HEK293T (cell line): ENCODE measurements around the gene LKAAEAR1.

Source experiments
- CTCF ChIA-PET: fragments of 350-600 bp; formaldehyde crosslinking; extraction: SDS; loops from one replicate; lab custom pipeline; 2021; ENCODE audit warnings: antibody characterized with exemption, inconsistent platforms; lab: Yijun Ruan, JAX
- POLR2A ChIA-PET: fragments of 350-600 bp; formaldehyde crosslinking; extraction: SDS; loops from one replicate; lab custom pipeline; 2020; ENCODE audit warnings: antibody characterized with exemption, inconsistent platforms; lab: Yijun Ruan, JAX
- DNase-seq: peaks from one replicate; pipeline ENCODE4 v3.0.0; 2012; ENCODE audit warnings: mixed read lengths; ENCODE audit errors: extremely low spot score
- ARNT ChIP-seq: fragments of 450-650 bp; IDR thresholded peaks from 2 replicates; pipeline ENCODE4 v1.6.1; 2017; ENCODE audit warnings: mild to moderate bottlenecking
- BHLHE40 ChIP-seq: fragments of 450-650 bp; IDR thresholded peaks from 2 replicates; pipeline ENCODE4 v1.6.1; 2016; ENCODE audit warnings: mild to moderate bottlenecking, moderate library complexity, borderline replicate concordance
- CTBP1 ChIP-seq: fragments of 450-650 bp; IDR thresholded peaks from 2 replicates; pipeline ENCODE4 v1.6.1; 2016; ENCODE audit warnings: borderline replicate concordance
- ELF4 ChIP-seq: fragments of 450-650 bp; IDR thresholded peaks from 2 replicates; pipeline ENCODE4 v1.6.1; 2017; ENCODE audit warnings: antibody characterized with exemption
- FOXA1 ChIP-seq: fragments of 450-650 bp; IDR thresholded peaks from 2 replicates; pipeline ENCODE4 v1.6.1; 2016; ENCODE audit warnings: mild to moderate bottlenecking
- FOXK2 ChIP-seq: fragments of 450-650 bp; IDR thresholded peaks from 2 replicates; pipeline ENCODE4 v1.6.1; 2016; ENCODE audit warnings: mild to moderate bottlenecking
- FOXM1 ChIP-seq: fragments of 450-650 bp; IDR thresholded peaks from 2 replicates; pipeline ENCODE4 v1.6.1; 2017; ENCODE audit warnings: mild to moderate bottlenecking, borderline replicate concordance
- HDGF ChIP-seq: fragments of 450-650 bp; IDR thresholded peaks from 2 replicates; pipeline ENCODE4 v1.6.1; 2017; ENCODE audit warnings: antibody characterized with exemption, borderline replicate concordance
- L3MBTL2 ChIP-seq: fragments of 450-650 bp; conservative IDR thresholded peaks from 2 replicates; pipeline ENCODE4 v1.6.1; 2016; ENCODE audit warnings: mild to moderate bottlenecking
- LEF1 ChIP-seq: fragments of 450-650 bp; IDR thresholded peaks from 2 replicates; pipeline ENCODE4 v1.6.1; 2017; ENCODE audit warnings: mild to moderate bottlenecking, borderline replicate concordance
- NFRKB ChIP-seq: fragments of 450-650 bp; IDR thresholded peaks from 2 replicates; pipeline ENCODE4 v1.6.1; 2016; ENCODE audit warnings: mild to moderate bottlenecking, moderate library complexity
- SP1 ChIP-seq: fragments of 450-650 bp; IDR thresholded peaks from 2 replicates; pipeline ENCODE4 v1.6.1; 2017
- SUZ12 ChIP-seq: fragments of 450-650 bp; IDR thresholded peaks from 2 replicates; pipeline ENCODE4 v1.6.1; 2016; ENCODE audit warnings: mild to moderate bottlenecking
- TARDBP ChIP-seq: fragments of 450-650 bp; IDR thresholded peaks from 2 replicates; pipeline ENCODE4 v1.6.1; 2016
- ZNF384 ChIP-seq: fragments of 450-650 bp; IDR thresholded peaks from 2 replicates; pipeline ENCODE4 v1.6.1; 2016
- TF ChIP-seq, protein P1 (sequence below): fragments of 450-650 bp; IDR thresholded peaks from 2 replicates; pipeline ENCODE4 v1.6.1; 2016

The LKAAEAR1 gene

GRCh38 chr20:64106981-64107735, 23.0 kb upstream of the LKAAEAR1 start, which contains the start of gene NPBWR2:
Gene NPBWR2 (minus strand): TSS chr20:64107565. CDS start chr20:64106831, 734 bp downstream.
- no peak for DNase-seq
- CTCF ChIA-PET = no interaction called here
- TF ChIP-seq HDGF = no peak
- POLR2A ChIA-PET = no interaction called here

DNA sequence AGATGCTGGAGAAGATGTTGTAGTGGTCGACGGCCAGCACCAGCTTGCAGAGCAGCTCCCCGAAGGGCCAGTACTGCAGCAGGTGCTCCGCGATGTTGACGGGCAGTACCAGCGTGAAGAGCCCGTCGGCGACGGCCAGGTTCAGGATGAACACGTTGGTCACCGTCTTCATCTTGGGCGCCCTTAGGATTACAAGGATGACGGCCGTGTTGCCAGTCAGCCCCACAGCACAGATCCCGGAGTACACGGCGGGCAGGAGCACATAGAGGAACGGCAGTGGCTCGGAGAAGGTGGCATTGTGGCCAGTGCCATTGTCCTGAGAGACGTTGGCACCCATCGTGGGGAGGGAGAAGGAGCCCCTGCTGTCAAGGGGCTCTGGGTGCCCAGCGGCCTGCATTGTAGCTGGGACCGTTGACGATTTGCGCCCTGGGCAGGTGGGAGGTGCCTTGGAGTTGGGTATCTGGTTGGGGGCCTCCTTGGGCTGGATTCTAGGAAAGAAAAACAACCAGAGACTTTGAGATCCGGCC, 22.3 kb upstream of the LKAAEAR1 start:
- TF ChIP-seq HDGF (no peak), L3MBTL2 (no peak), ZNF384 (no peak), FOXA1 (no peak), FOXM1 (no peak), LEF1 (no peak), SUZ12 (no peak)
- CTCF ChIA-PET = no interaction called here
- no peak for DNase-seq
- POLR2A ChIA-PET = interaction anchor here (0.8 kb wide), 1 partner anchor 44 kb away, joined by 3 read pairs; the partner anchor contains the start of gene TCEA2

DNA sequence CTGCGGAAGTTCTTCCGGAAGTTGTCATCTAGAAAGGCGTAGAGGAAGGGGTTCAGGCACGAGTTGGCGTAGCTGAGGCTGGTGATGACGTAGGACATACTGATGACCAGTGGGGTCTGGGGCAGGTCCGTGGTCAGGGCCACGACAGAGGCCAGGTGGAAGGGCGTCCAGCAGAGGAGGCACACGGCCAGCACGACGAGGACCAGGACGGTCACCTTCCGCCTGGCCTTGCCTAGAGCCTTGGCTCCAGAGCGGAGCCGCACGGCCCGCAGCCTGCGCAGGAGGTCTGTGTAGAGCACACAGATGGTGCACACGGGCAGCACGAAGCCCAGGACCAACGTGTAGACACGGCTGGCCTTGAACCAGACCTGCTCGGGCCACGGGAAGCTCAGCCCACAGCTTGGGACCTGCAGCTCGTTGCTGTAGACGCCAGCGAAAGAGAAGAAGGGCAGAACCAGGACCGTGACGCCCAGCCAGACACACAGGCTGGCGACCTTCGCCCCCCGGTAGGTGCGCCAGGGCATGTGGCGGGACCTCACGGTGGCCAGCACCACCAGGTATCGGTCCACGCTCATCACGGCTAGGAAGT, 21.7 kb upstream of the LKAAEAR1 start:
- DNase-seq = no peak
- ChIA-PET POLR2A (interaction anchor here (0.8 kb wide), 1 partner anchor 43 kb away, joined by 3 read pairs; the partner anchor contains the start of gene TCEA2), CTCF (no interaction called here)
- TF ChIP-seq, protein P1, sequence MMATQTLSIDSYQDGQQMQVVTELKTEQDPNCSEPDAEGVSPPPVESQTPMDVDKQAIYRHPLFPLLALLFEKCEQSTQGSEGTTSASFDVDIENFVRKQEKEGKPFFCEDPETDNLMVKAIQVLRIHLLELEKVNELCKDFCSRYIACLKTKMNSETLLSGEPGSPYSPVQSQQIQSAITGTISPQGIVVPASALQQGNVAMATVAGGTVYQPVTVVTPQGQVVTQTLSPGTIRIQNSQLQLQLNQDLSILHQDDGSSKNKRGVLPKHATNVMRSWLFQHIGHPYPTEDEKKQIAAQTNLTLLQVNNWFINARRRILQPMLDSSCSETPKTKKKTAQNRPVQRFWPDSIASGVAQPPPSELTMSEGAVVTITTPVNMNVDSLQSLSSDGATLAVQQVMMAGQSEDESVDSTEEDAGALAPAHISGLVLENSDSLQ = no peak
- TF ChIP-seq L3MBTL2 = no peak
- TF ChIP-seq NFRKB = no peak
- no peak for TF ChIP-seq FOXA1
- no peak for TF ChIP-seq ARNT
- TF ChIP-seq FOXK2 = no peak
- no peak for TF ChIP-seq ELF4
- no peak for TF ChIP-seq TARDBP
- TF ChIP-seq CTBP1 = no peak

- POLR2A ChIA-PET = no interaction called here
- CTCF ChIA-PET = no interaction called here
- no peak for DNase-seq
- TF ChIP-seq ARNT (no peak), CTBP1 (no peak), ZNF384 (no peak), ELF4 (no peak), SP1 (no peak), L3MBTL2 (no peak), FOXM1 (no peak), FOXK2 (no peak), TARDBP (no peak), BHLHE40 (no peak), SUZ12 (no peak), HDGF (no peak), NFRKB (no peak), LEF1 (no peak), FOXA1 (no peak)
- TF ChIP-seq, protein P1 = no peak
These were observed 20.7 kb upstream of the LKAAEAR1 start for GRCh38 chr20:64104667-64105451.

GRCh38 chr20:64103871-64104666, 19.9 kb upstream of the LKAAEAR1 start:
- POLR2A ChIA-PET = no interaction called here
- no peak for DNase-seq
- CTCF ChIA-PET = no interaction called here
- TF ChIP-seq ZNF384 = no peak
- TF ChIP-seq HDGF = no peak
- TF ChIP-seq ELF4 = no peak
- no peak for TF ChIP-seq TARDBP
- TF ChIP-seq L3MBTL2 = no peak
- no peak for TF ChIP-seq FOXK2
- TF ChIP-seq SP1 = no peak
- no peak for TF ChIP-seq LEF1
